Stimulated activated CD4-positive, alpha-beta T cell treated with anti-CD3 and anti-CD28 coated beads, TNF-alpha, amount 100 ng/mL, for 1 hour (primary cell): ENCODE measurements around the gene PRR14.

ENCODE experiments used
- DNase-seq, 3 donors: peaks; one replicate each; pipeline ENCODE4 v3.0.0-alpha.2; 2020; ENCODE audit warnings: low read depth in 3 of 3, low spot score in 1 of 3

The PRR14 gene

DNA sequence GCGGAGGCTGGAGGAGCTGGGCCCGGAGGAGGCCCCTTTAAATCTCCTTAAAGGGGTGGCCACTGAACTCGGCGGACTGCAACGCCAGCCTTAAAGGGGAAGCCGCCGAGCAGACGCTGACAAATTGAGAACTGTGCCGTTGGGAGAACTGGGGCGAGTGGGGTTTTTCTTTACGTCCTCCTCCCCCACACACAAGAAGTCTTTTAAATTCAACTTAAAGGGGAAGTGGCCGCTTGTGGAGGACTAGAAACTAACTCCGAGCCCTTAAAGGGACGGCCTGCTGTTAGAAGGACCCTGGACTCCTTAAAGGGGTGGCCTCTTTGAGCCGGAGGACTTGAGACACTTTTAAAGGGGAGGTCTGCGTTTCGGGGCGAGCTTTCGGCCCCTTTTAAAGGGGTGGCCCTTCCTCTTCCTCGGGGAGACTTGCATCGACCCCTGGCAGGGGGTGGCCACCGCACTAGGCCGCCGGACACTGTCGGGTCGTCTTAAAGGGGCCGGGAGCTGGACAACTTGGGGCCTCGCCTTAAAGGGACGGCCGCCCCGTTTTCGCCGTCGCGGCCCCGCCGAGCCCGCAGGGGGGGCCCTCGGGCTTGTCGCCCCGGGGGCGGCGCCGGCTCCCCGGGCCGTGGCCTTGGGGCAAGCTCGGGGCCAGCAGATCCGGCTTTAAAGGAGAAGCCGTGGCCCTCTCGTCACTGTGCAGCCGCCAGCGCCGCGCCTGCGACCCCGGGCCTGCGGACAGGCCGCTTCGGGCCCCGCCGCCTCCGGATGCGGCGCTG lies 8.2 kb downstream of the PRR14 start:
- DNase-seq, result peak in 1 of 3 donors; percentile 55

DNA sequence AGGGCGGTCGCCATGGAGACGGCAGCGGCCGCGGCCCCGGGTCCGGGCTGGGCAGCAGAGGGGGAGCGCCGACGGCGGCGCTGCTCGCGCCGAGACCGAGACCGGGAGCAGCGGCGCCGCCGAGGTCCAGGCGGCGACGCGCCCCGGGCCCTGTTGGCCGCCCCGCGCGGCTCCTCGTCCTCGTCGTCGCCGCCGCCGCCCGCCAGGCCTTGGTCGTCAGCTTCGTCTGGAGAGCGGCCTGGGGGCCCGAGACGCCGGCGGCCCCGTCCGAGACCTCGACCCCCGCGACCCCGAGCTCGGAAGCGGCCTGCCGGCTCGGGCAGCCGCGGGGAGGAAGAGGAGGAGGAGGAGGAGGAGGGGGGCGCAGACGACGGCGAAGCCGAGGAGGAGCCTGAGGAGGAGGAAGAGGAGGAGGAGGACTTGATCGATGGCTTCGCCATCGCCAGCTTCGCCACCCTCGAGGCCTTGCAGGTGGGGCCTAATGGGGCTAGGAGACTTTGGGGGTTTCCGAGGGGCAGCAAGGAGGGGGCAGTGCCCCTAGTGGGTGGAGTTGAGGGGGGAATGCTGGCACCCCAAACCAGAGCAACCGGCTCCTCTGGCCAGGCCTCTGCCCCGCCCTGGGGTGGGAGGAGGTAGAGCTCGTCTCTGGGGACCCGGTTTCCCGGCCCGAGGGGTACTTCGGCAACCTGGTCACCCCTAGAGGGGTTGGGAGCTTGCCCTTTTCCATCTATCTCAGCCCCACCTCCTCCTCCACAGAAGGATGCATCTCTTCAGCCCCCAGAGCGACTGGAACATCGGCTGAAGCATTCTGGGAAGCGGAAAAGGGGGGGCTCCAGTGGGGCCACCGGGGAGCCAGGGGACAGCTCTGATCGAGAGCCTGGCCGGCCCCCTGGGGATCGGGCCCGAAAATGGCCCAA lies 9.0 kb downstream of the PRR14 start:
- DNase-seq, result peak in 2 of 3 donors; percentile 24 to 33

DNA sequence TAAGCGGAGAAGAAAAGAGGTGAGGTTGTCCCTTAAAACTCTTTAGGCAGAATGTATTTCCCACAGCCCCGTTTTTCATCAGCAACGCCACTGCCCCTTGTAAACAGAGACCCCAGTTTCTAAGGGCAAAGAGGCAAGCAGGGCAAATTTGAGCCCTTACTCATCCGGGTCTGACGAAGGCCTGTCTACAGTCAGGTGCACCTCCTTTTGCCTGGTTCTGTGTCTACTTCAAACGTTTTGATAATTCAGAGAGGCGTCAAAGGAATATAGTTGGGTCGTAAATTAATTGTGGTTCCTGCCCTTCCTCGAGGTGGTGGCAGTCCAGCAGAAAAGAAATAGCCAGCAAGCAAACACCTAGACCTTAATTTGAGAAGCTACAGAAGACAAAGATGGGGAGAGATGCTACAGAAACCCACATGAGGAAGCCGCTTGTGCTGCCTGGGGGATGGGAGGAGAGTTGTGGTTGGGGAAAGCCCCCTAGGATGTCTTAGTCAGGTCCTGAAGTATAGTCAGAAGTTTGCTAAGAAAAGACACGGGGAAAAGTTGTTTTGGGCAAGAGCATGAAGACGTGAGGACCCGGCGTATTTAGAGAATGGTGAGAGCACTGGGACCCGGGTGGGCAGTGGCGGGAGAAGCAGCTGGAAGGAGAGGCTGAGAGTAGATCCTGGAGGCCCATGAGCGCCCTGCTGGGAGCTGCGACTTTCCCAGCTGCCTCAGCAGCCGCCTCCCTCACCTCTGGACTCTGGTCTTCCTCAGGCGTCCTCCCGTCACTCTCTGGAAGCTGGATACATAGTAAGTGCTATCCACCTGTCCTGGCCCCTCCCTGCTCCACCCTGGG lies 9.9 kb downstream of the PRR14 start:
- peak; percentile 50 to 59 (median 54) for DNase-seq

DNA sequence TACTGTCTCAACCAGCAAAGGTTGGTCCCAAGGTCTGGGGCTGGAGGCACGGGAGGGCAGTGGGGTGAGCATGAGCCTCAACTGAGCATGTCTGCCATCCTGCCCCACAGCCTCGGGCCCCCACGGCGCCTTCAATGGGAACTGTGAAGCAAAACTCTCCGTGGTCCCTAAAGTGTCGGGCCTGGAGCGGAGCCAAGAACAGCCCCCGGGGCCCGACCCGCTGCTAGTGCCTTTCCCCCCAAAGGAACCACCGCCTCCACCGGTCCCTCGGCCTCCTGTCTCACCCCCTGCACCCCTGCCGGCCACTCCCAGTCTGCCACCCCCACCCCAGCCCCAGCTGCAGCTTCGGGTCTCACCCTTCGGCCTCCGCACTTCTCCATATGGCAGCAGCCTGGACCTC lies 11.7 kb downstream of the PRR14 start:
- DNase-seq, result no peak

DNA sequence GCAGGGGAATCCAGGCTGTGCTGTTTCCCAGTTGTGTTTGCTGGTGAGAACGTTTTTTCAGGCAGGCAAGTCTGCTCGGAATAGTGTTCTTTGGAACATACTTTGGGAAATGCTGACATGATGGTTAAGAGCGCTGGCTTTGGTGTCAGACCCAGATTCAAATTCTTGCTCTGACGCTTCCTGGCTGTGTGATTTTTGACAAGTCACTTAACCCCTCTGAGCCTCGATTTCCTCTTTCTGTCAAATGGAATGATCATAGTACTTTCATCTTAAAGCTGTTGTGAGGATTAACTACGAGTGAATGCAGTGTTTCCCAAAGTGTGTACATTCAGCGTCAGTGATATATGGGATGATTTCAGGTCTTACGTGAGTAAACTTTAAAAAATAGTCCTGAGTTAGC lies 12.3 kb downstream of the PRR14 start:
- no peak for DNase-seq

DNA sequence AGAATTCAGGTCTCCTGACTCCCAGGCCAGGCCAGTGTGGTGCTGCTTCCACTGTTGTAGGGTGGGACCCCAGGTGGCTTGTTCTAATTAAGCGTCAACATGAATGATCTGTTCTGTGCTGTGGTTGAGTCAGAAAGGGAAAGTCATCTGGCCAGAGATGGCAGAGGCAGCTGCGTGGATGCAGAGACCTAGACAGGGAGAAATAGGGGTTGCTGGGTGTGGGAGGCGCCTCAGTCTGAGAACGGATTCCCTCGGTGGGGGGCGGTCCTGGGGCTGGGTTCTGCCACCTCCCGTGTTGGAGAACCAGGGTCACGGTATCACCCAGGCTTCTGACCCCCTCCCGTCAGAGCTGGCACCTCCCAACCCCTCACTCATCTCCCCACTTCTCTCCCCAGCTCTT lies 13.1 kb downstream of the PRR14 start:
- DNase-seq, result no peak

DNA sequence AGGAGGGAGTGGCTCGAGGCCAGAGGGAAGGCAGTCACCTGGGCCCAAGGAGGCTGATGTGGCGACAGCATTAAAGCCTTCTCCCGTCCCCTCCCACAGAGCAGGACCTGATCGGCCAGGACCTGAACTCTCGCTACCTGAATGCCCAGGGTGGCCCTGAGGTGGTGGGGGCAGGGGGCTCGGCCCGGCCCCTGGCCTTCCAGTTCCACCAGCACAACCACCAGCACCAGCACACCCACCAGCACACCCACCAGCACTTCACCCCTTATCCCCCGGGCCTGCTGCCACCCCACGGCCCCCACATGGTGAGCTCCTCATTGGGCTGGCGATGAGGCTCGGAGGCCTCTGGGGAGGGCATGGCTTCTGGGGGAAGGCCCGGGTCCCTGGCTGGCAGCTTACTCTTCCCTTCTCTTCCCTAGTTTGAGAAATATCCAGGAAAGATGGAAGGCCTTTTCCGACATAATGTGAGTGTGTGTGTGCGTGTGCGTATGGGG lies 13.9 kb downstream of the PRR14 start:
- DNase-seq, result no peak

DNA sequence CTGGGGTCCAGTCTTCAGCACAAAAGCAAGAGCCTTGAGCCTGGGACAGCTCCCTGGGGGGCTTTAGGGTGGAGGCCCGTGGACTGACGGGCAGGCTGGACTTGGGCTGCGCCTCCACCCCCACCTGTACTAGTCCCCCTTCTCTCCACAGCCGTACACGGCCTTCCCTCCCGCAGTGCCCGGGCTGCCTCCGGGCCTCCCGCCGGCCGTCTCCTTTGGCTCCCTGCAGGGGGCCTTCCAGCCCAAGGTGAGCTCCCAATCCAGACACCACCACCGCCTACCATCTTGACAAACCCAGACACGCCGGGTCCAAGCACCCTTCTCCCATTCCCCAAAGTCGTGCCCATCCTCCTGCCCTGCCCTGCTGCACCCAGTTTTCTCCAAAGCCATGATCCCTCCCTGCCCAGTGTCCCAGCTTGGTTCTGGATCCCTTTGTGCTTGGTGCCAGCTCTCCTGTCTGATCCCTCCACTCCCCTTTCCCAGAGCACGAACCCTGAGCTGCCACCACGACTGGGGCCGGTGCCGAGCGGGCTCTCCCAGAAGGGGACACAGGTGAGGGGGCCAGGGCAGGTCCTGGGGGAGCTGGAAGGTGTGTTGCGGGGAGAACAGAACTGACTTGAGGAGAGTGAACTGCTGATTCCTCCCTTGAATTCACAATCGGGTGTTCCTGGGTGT lies 14.5 kb downstream of the PRR14 start:
- DNase-seq, result no peak

DNA sequence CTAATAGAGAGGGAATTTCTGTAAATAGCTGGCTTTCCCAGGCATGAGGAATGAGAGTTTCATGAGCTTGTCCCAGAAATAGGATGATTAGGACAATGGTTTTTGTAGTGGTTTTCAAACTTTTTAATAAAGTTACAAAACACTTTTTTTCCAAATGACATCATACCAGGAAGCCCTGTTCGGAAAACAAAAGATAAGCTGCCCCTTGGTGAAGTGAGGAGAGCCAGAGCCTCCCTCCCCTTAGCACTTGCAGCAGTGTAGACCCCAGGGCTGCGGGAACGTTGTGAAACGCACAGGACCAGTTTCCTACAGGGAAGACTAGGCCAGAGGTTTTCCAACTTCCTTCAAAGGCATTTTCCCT lies 15.1 kb downstream of the PRR14 start:
- no peak for DNase-seq

DNA sequence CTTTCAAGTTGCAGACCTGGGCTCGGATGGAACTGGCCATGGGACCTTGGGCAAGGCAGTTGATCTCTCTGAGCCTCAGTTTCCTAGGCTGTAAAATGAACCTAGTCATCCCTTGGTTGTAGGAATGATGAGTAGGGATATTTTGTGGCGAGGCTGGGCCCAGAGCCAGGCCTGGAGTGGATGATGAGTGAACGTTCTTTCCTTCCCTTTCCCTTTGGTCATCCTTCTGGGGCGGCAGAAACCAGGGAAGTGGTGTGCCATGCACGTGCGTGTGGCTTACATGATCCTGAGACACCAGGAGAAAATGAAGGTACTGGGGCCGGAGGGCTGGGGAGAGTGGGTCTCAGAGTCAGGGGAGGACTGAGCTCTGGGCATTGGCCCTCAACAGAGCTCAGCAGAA lies 15.9 kb downstream of the PRR14 start:
- no peak for DNase-seq

DNA sequence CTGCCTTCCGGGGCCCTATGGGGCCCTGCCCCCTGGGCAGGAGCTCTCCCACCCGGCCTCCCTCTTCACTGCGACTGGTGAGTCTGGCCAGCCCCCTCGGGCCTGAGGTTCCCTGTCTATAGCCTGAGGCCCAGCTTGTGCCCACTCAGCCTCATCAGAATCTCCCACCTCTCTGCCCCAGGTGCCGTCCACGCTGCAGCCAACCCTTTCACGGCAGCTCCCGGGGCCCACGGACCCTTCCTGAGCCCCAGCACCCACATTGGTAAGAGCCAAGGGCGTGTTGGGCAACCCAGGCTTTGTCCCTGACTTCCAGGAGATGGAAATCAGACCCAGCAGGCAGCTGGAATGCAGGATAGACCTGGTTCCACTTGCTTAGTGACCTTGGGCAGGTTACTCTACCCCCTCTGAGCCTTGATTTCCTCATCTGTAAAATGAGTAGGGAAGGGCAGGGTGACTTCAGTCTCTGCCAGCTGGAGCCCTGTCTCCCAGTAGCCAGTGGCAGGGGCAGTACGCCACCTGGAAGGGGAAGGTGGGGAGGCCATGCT lies 16.7 kb downstream of the PRR14 start:
- DNase-seq, result no peak

DNA sequence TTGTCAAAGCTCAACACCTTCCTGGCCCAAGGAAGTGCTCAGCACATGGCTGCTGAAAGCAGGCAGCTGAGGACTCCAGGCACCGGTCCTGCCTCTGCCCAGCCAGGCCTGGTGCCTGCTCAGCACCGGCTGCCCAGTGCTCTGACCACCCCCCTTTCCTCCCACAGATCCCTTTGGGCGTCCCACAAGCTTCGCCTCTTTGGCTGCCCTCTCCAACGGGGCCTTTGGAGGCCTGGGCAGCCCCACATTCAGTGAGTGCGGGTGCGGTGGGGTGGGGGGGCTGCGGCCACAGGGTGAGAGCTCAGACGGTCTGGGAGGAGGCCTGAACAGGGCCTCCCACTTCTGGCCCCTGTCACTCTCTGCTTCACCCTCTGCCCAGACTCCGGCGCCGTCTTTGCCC lies 17.6 kb downstream of the PRR14 start:
- no peak for DNase-seq

DNA sequence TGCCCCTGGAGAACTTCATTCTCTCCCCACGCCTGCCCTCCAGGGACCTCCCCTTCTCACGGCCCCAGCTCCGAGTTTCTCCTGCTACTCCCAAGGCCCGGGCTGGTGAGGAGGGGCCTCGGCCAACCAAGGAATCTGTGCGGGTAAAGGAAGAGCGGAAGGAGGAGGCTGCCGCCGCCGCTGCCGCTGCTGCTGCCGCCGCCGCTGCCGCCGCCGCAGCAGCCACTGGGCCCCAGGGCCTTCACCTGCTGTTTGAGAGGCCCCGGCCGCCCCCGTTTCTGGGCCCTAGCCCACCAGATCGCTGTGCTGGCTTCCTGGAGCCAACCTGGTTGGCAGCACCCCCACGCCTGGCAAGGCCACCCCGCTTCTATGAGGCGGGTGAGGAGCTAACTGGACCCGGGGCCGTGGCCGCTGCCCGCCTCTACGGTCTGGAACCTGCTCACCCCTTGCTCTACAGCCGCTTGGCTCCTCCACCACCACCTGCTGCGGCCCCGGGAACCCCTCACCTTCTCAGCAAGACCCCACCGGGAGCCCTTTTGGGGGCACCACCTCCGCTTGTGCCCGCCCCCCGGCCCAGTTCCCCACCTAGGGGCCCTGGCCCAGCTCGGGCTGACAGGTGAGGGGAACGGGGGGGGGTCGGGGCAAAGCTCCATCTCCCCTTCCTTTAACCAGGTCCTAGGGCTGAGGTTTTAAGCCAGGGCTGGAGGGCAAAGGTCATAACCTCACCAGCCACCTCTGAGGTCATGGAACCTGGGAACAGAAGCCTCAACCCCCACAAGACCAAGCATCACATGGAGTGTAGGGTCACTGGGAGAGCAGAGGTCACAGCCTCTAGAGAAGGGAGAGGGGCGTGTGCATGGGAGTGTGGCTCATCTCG lies 18.5 kb downstream of the PRR14 start:
- DNase-seq, result no peak

DNA sequence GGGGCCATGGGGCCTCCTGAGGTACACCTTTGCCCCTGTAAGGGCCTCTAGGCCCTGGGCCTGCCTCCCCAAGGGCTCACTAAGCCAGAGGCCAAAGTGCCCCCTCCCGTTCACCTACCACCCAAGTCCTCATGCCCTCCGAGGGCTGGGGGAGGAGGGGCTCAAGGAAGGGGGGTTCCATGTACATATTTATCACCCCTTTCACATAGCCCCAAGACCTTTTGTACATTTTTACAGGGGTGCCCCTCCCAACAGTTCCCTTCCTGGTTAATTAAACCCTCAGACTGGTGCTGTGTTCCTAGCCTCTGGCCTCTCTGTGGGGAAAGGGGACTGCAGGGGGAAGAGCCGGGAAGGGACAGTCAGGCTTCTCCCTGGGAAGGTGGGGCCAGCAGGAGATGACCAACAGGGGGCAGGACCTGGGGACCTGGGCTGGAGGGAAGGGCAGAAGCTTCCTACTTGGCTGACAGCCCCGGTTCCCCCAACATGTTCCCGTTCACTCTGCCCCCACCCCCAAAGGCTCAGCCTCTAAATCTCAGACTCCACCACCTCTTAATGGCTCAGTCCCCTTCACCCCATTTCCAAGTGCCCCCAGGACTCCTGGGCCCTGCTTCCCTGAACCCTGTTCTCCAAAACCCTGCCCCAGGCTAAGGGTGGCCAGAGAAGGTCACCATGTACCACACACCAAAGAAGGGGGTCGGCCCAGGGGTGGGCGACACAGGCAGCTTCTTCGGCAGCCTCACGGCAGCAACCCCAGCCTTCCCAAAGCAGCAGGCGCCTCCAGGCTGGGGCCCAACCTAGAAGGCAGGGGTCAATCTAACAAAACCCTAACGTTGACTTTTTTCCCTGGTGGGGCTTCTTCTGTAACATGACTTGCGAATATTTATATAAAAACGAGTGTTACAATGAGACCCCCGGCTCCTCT lies 19.4 kb downstream of the PRR14 start:
- DNase-seq, result no peak

DNA sequence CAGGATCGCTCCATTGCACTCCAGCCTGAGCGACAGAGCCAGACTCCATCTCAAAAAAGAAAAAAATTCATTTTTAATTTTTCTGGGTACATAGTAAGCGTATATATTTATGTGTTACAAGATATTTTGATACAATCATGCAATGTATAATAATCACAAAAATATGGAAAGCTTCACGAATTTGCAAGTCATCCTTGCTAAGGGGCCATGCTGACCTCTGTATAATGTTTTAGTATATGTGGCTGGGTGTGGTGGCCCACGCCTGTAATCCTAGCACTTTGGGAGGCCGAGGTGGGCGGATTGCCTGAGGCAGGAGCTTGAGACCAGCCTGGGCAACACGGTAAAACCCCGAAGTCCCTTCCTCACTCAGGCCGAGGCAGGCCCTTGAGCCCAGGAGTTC lies 24.4 kb downstream of the PRR14 start:
- no peak for DNase-seq

DNA sequence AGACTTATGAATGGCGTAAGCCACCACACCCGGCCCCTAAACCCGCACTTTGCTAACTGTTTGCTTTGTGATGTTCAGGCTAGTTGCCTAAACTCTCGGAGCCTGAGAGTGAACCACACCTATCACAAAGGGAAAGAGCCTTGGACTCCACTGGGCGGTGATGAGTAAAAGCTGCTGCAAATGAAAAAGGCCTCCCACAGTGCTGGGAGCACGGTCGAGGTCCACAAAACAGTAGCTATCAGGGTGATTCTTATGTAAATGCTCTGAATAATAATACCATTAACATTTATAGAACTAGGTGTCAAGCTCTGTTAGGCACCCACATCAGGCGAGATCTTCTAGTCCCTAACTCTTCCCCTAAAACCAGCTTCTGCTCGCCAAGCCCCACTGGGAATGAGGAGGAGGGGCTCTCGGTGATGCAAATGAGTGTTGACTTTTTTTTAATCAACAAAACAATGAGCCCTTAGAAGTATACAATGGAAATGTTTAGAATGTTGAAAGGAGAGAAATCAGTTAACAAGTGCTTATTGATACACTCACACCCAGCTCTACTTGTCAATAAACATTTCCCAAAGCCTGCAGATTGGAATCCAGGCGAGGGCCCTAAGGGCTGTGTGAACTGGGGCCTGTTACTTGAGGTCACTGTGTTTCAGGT lies 27.3 kb downstream of the PRR14 start:
- no peak for DNase-seq

DNA sequence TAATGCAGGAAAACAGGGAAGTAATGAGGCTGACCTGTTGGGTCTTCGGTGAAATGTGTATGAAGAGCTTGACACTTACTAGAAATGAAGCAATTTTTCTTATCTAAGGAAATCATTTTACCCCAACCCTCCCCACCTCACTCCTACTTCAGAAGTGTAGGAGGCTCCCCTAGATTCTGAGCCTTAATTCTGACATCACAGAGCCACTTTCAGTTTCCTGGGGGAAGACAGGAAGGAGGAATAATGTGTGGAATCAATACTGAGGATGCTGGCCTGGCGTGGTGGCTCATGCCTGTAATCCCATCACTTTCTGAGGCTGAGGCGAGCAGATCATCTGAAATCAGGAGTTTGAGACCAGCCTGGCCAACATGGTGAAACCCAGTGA lies 27.8 kb downstream of the PRR14 start:
- DNase-seq, result no peak

DNA sequence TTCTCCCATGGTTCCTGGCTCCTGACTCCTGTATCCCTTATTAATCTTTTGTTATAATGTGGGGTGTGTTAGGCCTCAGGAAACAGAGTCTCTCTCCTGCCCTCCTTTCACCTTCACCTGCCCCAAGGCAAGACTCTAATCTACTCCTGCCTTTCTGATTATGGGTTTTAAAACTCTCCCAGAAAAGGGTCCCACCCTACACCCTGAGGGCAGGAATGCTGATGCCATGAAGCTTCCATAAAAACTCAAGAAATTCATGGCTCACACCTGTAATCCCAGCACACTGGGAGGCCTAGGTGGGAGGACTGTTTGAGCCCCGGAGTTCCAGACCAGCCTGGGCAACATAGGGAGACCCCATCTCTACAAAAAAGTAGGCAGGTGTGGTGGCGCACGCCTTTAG lies 29.6 kb downstream of the PRR14 start:
- DNase-seq, result no peak
